Fibroblast of pulmonary artery (primary cell): ENCODE measurements around the gene GPR31.

Source experiments
- DNase-seq: peaks from one replicate; pipeline ENCODE4 v3.0.0-alpha.2; 2010; ENCODE audit warnings: low read depth
- H3K4me3 ChIP-seq: replicated peaks from 2 replicates; pipeline ENCODE4 v1.5.1; 2011; ENCODE audit warnings: low read depth, mild to moderate bottlenecking, control low read depth, low read length, moderate library complexity
- TF ChIP-seq, protein P1 (sequence below): IDR thresholded peaks from 2 replicates; pipeline ENCODE4 v1.5.1; 2011; ENCODE audit warnings: mild to moderate bottlenecking, control low read depth, low read length, inconsistent platforms; ENCODE audit errors: missing control alignments

GPR31 gene

DNA sequence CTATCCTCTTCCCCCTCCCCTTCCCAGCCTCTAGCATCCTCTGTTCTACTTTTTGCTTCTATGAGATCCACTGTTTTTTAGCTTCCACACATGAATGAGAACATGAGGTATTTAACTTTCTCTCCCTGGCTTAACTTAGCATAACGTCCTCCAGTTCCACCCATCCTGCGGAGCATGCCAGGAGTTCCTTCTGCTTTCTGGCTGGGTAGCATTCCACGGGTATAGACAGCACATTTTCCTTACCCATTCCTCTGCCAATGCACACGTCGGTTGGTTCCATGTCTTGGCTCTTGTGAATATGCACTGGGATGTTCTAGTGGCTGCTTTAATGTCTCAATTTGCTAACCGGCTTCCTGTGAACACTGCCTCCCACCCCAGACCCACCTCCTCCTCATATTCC lies 48.1 kb downstream of the GPR31 start:
- TF ChIP-seq, protein P1, sequence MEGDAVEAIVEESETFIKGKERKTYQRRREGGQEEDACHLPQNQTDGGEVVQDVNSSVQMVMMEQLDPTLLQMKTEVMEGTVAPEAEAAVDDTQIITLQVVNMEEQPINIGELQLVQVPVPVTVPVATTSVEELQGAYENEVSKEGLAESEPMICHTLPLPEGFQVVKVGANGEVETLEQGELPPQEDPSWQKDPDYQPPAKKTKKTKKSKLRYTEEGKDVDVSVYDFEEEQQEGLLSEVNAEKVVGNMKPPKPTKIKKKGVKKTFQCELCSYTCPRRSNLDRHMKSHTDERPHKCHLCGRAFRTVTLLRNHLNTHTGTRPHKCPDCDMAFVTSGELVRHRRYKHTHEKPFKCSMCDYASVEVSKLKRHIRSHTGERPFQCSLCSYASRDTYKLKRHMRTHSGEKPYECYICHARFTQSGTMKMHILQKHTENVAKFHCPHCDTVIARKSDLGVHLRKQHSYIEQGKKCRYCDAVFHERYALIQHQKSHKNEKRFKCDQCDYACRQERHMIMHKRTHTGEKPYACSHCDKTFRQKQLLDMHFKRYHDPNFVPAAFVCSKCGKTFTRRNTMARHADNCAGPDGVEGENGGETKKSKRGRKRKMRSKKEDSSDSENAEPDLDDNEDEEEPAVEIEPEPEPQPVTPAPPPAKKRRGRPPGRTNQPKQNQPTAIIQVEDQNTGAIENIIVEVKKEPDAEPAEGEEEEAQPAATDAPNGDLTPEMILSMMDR, result no peak
- DNase-seq, result no peak
- H3K4me3 ChIP-seq, result no peak overlapping the region

DNA sequence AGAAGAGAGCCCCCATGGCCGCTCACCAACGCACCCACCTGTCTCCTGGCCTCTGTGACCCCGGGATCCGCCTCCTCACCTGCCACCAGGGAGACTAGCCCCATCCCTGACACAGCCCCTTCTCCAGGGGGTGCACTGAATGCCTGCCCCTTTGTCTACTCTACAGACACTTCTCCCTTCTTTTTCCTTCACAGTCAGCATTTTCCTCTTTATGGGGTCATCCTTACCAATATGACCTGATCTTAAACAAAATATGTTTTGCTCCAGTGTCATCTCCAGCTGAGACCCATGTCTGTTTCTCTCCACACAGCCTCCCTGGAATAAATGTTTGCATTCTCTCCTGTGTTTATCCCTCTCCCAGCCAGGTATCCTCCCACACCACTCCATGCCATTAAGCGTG lies 49.5 kb downstream of the GPR31 start:
- TF ChIP-seq, protein P1, result no peak
- DNase-seq, result no peak
- H3K4me3 ChIP-seq, result no peak overlapping the region

DNA sequence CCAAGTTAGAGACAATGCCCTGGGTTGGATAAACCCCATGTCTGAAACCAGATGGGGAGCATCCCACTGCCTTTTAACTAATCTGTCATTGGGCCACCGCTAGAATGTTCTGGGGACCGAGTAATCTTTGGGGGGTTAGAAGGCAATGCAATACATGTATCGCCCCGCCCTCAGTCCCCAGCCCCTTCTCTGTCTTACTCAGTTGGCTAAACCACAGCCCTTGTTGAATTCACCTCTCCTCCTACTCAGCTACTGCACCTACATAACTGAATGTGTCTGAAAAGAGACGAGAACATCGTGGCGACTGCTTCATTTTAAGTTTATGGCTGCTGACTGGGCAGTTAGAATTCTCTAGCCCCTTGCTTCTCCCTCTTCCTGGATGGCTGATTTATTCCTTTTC lies 50.0 kb downstream of the GPR31 start:
- DNase-seq, result no peak
- H3K4me3 ChIP-seq, result no peak overlapping the region
- TF ChIP-seq, protein P1, result no peak

DNA sequence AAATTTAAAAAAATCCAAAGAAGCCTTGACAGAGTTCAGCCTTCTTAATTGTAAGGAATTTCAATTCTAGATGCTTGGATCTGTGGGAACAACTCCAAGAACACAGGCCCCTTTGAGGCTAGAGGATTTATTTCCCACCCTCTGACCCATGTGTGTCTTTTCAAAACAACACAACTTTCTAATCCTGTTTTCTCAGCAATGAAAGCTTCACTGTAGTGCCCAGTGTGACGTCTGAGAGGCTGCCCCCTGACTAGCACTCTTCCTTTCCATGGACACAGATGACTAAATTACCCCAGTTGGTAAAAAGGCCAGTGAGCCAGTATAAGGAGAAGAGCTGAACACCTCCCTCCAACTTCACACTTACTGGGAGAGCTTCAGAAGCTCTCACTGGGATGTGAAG lies 51.4 kb downstream of the GPR31 start:
- no peak overlapping the region for H3K4me3 ChIP-seq
- TF ChIP-seq, protein P1, result no peak
- no peak for DNase-seq
